ENCODE measurements around the gene ZIC4.

Gene ZIC4

DNA sequence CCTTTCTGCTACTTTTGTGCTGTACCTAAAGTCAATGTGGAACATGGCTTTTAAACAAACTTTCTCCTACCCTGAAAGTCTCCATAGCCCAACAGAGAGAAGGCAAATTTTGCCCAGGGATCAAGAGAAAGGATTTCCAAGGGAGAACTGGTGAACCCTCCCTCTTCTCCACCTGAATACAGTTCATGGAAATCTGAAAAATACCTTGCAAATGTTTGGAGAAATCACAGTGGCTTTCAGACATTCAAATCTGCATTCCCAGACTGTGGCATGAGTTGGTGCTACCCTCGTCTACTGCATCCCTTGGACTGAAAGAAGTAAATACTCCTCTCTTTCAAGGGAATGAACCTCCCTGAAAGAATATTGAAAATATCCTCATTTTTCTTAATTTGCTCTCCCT lies 38.7 kb downstream of the ZIC4 start:
- Histone ChIP-seq H3K27me3 (replicated peaks in 2 of 5; ENCODE audit: control insufficient read depth in 4 of 5, insufficient read depth in 5 of 5, low read length in 4 of 5) (peaks cover 15 to 89% (median 56%) of the 10 kb centered on the region in 5 experiments), H3K27ac (ENCODE audit: insufficient read depth in 1 of 2, low read depth in 1 of 2, low read length in 2 of 2, poor library complexity in 1 of 2, severe bottlenecking in 2 of 2) (no peak overlapping the region), H3K4me3 (ENCODE audit: control insufficient read depth in 1 of 7, extremely low read depth in 1 of 7, insufficient read depth in 4 of 7, low read depth in 2 of 7, low read length in 6 of 7) (no peak overlapping the region), H3K4me1 (ENCODE audit: control extremely low read depth in 1 of 4, control insufficient read depth in 4 of 4, insufficient read depth in 4 of 4, low read length in 3 of 4) (no peaks in the 10 kb centered on the region), H3K36me3 (ENCODE audit: control insufficient read depth in 4 of 4, insufficient read depth in 4 of 4, low read length in 3 of 4) (no peaks in the 10 kb centered on the region), H3K9me3 (ENCODE audit: control extremely low read depth in 1 of 5, control insufficient read depth in 4 of 5, insufficient read depth in 2 of 5, low read depth in 1 of 5, low read length in 4 of 5) (peaks cover 0 to 9% (median 0%) of the 10 kb centered on the region in 5 experiments)
- POLR2A ChIA-PET = no interaction called here
- no peak for DNase-seq
- 0% methylated on average over 1 of the region's 1 CpG for WGBS (ENCODE audit: insufficient coverage)
- CTCF ChIA-PET = no interaction called here

GRCh38 chr3:147365196-147366115 lies 40.9 kb downstream of the ZIC4 start:
- ChIA-PET POLR2A (no interaction called here), CTCF (no interaction called here)
- H3K4me1 ChIP-seq (ENCODE audit: control extremely low read depth in 1 of 4, control insufficient read depth in 4 of 4, insufficient read depth in 4 of 4, low read length in 3 of 4) = no peaks in the 10 kb centered on the region
- no peak for DNase-seq
- no peaks in the 10 kb centered on the region for H3K36me3 ChIP-seq (ENCODE audit: control insufficient read depth in 4 of 4, insufficient read depth in 4 of 4, low read length in 3 of 4)
- peaks cover 0 to 6% (median 0%) of the 10 kb centered on the region in 5 experiments for H3K9me3 ChIP-seq (ENCODE audit: control extremely low read depth in 1 of 5, control insufficient read depth in 4 of 5, insufficient read depth in 2 of 5, low read depth in 1 of 5, low read length in 4 of 5)
- H3K4me3 ChIP-seq (ENCODE audit: control insufficient read depth in 1 of 7, extremely low read depth in 1 of 7, insufficient read depth in 4 of 7, low read depth in 2 of 7, low read length in 6 of 7) = no peak overlapping the region
- 72% methylated on average over 4 of the region's 6 CpGs for WGBS (ENCODE audit: insufficient coverage)
- H3K27me3 ChIP-seq (replicated peaks in 2 of 5; ENCODE audit: control insufficient read depth in 4 of 5, insufficient read depth in 5 of 5, low read length in 4 of 5) = peaks cover 12 to 86% (median 48%) of the 10 kb centered on the region in 5 experiments
- H3K27ac ChIP-seq (ENCODE audit: insufficient read depth in 1 of 2, low read depth in 1 of 2, low read length in 2 of 2, poor library complexity in 1 of 2, severe bottlenecking in 2 of 2) = no peak overlapping the region

DNA sequence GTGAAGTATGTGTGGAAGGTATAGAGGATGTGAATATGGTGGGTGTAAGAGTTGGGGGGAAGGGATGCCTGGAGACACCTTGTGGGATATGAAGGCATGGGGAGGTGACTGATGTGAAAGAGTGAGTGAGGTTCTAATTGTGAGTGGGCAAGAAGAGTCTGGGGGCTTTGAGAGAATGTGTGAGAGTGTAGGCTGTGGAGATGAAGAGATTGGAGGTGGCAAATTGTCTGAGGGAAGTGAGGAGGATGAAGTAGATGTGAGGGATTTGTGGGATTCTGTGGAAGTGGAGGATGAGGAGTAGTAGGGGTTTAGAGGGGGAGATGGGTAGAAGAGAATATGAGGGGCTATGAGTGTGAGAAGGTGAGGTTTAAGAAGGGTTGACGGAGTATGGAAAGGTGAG lies 41.6 kb downstream of the ZIC4 start:
- Histone ChIP-seq H3K4me3 (ENCODE audit: control insufficient read depth in 1 of 7, extremely low read depth in 1 of 7, insufficient read depth in 4 of 7, low read depth in 2 of 7, low read length in 6 of 7) (no peak overlapping the region), H3K9me3 (ENCODE audit: control extremely low read depth in 1 of 5, control insufficient read depth in 4 of 5, insufficient read depth in 2 of 5, low read depth in 1 of 5, low read length in 4 of 5) (peaks cover 0 to 6% (median 0%) of the 10 kb centered on the region in 5 experiments), H3K4me1 (ENCODE audit: control extremely low read depth in 1 of 4, control insufficient read depth in 4 of 4, insufficient read depth in 4 of 4, low read length in 3 of 4) (no peaks in the 10 kb centered on the region), H3K36me3 (ENCODE audit: control insufficient read depth in 4 of 4, insufficient read depth in 4 of 4, low read length in 3 of 4) (no peaks in the 10 kb centered on the region), H3K27ac (ENCODE audit: insufficient read depth in 1 of 2, low read depth in 1 of 2, low read length in 2 of 2, poor library complexity in 1 of 2, severe bottlenecking in 2 of 2) (no peak overlapping the region), H3K27me3 (replicated peaks in 2 of 5; ENCODE audit: control insufficient read depth in 4 of 5, insufficient read depth in 5 of 5, low read length in 4 of 5) (peaks cover 17 to 86% (median 46%) of the 10 kb centered on the region in 5 experiments)
- CTCF ChIA-PET = no interaction called here
- no peak for DNase-seq
- 63% methylated on average over 1 of the region's 1 CpG for WGBS (ENCODE audit: insufficient coverage)
- POLR2A ChIA-PET = no interaction called here

GRCh38 chr3:147361454-147362420 lies 44.6 kb downstream of the ZIC4 start:
- peak in 2 of 3 donors; percentile 40 to 41 for DNase-seq
- H3K27me3 ChIP-seq (replicated peaks in 2 of 5; ENCODE audit: control insufficient read depth in 4 of 5, insufficient read depth in 5 of 5, low read length in 4 of 5) = peaks cover 18 to 86% (median 45%) of the 10 kb centered on the region in 5 experiments
- H3K9me3 ChIP-seq (ENCODE audit: control extremely low read depth in 1 of 5, control insufficient read depth in 4 of 5, insufficient read depth in 2 of 5, low read depth in 1 of 5, low read length in 4 of 5) = peaks cover 0 to 14% (median 11%) of the 10 kb centered on the region in 5 experiments
- H3K4me3 ChIP-seq (ENCODE audit: control insufficient read depth in 1 of 7, extremely low read depth in 1 of 7, insufficient read depth in 4 of 7, low read depth in 2 of 7, low read length in 6 of 7) = no peak overlapping the region
- no peaks in the 10 kb centered on the region for H3K36me3 ChIP-seq (ENCODE audit: control insufficient read depth in 4 of 4, insufficient read depth in 4 of 4, low read length in 3 of 4)
- no peaks in the 10 kb centered on the region for H3K4me1 ChIP-seq (ENCODE audit: control extremely low read depth in 1 of 4, control insufficient read depth in 4 of 4, insufficient read depth in 4 of 4, low read length in 3 of 4)
- CTCF ChIA-PET = interaction anchor here (1.4 kb wide), 1 partner anchor 50 kb away, joined by 4 read pairs; no protein-coding TSS in a partner anchor
- WGBS (ENCODE audit: insufficient coverage) = 8% methylated on average over 4 of the region's 12 CpGs
- H3K27ac ChIP-seq (ENCODE audit: insufficient read depth in 1 of 2, low read depth in 1 of 2, low read length in 2 of 2, poor library complexity in 1 of 2, severe bottlenecking in 2 of 2) = no peak overlapping the region
- POLR2A ChIA-PET = no interaction called here

DNA sequence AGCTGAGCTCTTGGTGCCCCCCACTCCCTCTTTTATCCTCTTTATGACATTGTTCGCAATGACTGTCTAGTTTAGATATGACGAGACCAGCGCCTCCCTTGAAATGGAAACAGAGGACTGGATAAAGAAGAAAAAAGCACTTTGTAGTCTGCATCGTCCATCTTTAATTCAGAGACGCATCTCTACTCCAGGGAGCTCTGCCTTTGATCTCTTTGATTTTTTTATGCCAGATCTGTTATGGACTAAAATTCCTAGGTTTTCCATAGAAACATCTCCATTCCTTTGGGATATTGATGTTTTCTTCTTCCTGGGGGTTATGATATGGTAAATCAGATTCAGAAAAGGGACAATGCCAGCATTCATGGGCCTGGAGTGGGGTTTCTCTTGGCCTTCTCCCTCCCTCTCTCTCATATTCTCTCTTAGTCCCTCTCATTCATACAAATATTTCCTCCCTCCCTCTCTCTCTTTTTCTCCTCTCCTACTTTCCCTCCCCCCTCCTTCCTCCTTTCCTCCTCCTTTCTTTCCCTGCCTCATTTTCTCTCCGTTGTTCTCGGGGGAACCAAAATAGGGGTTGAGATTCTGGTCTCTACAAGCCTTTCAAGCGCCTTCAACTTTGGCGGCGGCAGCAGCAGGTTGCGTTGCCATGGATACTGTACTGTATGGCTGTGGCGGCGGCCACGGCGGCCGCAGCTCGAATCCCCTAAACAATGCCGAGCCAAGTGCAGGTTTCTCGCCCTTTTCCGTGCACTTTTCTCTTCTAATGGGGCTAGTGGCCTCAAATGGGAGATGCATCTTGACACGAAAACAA lies 45.5 kb downstream of the ZIC4 start:
- peaks cover 18 to 92% (median 54%) of the 10 kb centered on the region in 5 experiments for H3K27me3 ChIP-seq (replicated peaks in 2 of 5; ENCODE audit: control insufficient read depth in 4 of 5, insufficient read depth in 5 of 5, low read length in 4 of 5)
- WGBS (ENCODE audit: insufficient coverage) = 8% methylated on average over 19 of the region's 21 CpGs
- peaks cover 0 to 17% (median 14%) of the 10 kb centered on the region in 5 experiments for H3K9me3 ChIP-seq (ENCODE audit: control extremely low read depth in 1 of 5, control insufficient read depth in 4 of 5, insufficient read depth in 2 of 5, low read depth in 1 of 5, low read length in 4 of 5)
- POLR2A ChIA-PET = no interaction called here
- H3K4me3 ChIP-seq (ENCODE audit: control insufficient read depth in 1 of 7, extremely low read depth in 1 of 7, insufficient read depth in 4 of 7, low read depth in 2 of 7, low read length in 6 of 7) = no peak overlapping the region
- CTCF ChIA-PET = interaction anchor here (1.4 kb wide), 1 partner anchor 51 kb away, joined by 4 read pairs; no protein-coding TSS in a partner anchor
- no peak overlapping the region for H3K27ac ChIP-seq (ENCODE audit: insufficient read depth in 1 of 2, low read depth in 1 of 2, low read length in 2 of 2, poor library complexity in 1 of 2, severe bottlenecking in 2 of 2)
- DNase-seq = peak in 2 of 3 donors; percentile 57 to 61
- H3K36me3 ChIP-seq (ENCODE audit: control insufficient read depth in 4 of 4, insufficient read depth in 4 of 4, low read length in 3 of 4) = no peaks in the 10 kb centered on the region
- H3K4me1 ChIP-seq (ENCODE audit: control extremely low read depth in 1 of 4, control insufficient read depth in 4 of 4, insufficient read depth in 4 of 4, low read length in 3 of 4) = no peaks in the 10 kb centered on the region

GRCh38 chr3:147360051-147360439 lies 46.3 kb downstream of the ZIC4 start:
- H3K4me1 ChIP-seq (ENCODE audit: control extremely low read depth in 1 of 4, control insufficient read depth in 4 of 4, insufficient read depth in 4 of 4, low read length in 3 of 4) = no peaks in the 10 kb centered on the region
- no peak overlapping the region for H3K4me3 ChIP-seq (ENCODE audit: control insufficient read depth in 1 of 7, extremely low read depth in 1 of 7, insufficient read depth in 4 of 7, low read depth in 2 of 7, low read length in 6 of 7)
- no peak overlapping the region for H3K27ac ChIP-seq (ENCODE audit: insufficient read depth in 1 of 2, low read depth in 1 of 2, low read length in 2 of 2, poor library complexity in 1 of 2, severe bottlenecking in 2 of 2)
- POLR2A ChIA-PET = no interaction called here
- 40% methylated on average over 2 of the region's 5 CpGs for WGBS (ENCODE audit: insufficient coverage)
- H3K27me3 ChIP-seq (replicated peaks in 2 of 5; ENCODE audit: control insufficient read depth in 4 of 5, insufficient read depth in 5 of 5, low read length in 4 of 5) = peaks cover 23 to 92% (median 61%) of the 10 kb centered on the region in 5 experiments
- no peaks in the 10 kb centered on the region for H3K36me3 ChIP-seq (ENCODE audit: control insufficient read depth in 4 of 4, insufficient read depth in 4 of 4, low read length in 3 of 4)
- CTCF ChIA-PET = no interaction called here
- peaks cover 0 to 19% (median 14%) of the 10 kb centered on the region in 5 experiments for H3K9me3 ChIP-seq (ENCODE audit: control extremely low read depth in 1 of 5, control insufficient read depth in 4 of 5, insufficient read depth in 2 of 5, low read depth in 1 of 5, low read length in 4 of 5)
- DNase-seq = no peak

All from common myeloid progenitor, CD34-positive (primary cell).